Ascending aorta (tissue), 2 donors: ENCODE measurements around the gene HMGB4. TPM values are rescaled to one million over a fixed set of nuclear protein-coding genes. Genes with fewer than 3 reads are reported as not detected.

Source experiments
- DNase-seq, 2 donors: peaks; one replicate each; pipeline ENCODE4 v3.0.0-alpha.2; 2019; ENCODE audit warnings: low spot score in 2 of 2
- H3K27ac ChIP-seq, 2 donors: fragments of 200-600 bp; sonication (generic); one replicate each; pipeline ENCODE4 v1.5.1; 2016 to 2017; ENCODE audit warnings: mild to moderate bottlenecking in 1 of 2
- H3K27me3 ChIP-seq: fragments of 200-600 bp; sonication (generic); one replicate; pipeline ENCODE4 v1.5.1; 2017
- H3K36me3 ChIP-seq, 2 donors: fragments of 200-600 bp; sonication (generic); one replicate each; pipeline ENCODE4 v1.5.1; 2016
- H3K4me1 ChIP-seq, 2 donors: fragments of 200-600 bp; sonication (generic); one replicate each; pipeline ENCODE4 v1.5.1; 2016 to 2017; ENCODE audit warnings: mild to moderate bottlenecking in 1 of 2
- H3K4me3 ChIP-seq, 2 donors: fragments of 200-600 bp; sonication (generic); one replicate each; pipeline ENCODE4 v1.5.1; 2016 to 2017; ENCODE audit warnings: mild to moderate bottlenecking in 1 of 2
- H3K9me3 ChIP-seq, 2 donors: fragments of 200-600 bp; sonication (generic); one replicate each; pipeline ENCODE4 v1.5.1; 2016
- CTCF ChIP-seq, 3 experiments: fragments of 200-600 bp in 2 of 3; fragments of 450-650 bp in 1 of 3; sonication (generic) in 2 of 3; IDR thresholded peaks; one replicate each; pipeline ENCODE4 v1.5.1; 2016 to 2019; ENCODE audit warnings: antibody characterized with exemption in 3 of 3, mild to moderate bottlenecking in 1 of 3, moderate library complexity in 1 of 3
- intact Hi-C: fragments of 100-400 bp; cut with DNase I; formaldehyde crosslinking; loops from one replicate; pipeline ENCODE4 v1.15.1; 2023
- total RNA-seq: library from RNA; depleted of rRNA; stranded (reverse); fragments of >200 nt; gene quantifications from one replicate; pipeline ENCODE4 v1.1.0, GENCODE V29; 2016

The HMGB4 gene
- total RNA-seq, 1 donor from 2014 or later = not detected

GRCh38 chr1:33860671-33861070 is 3.2 kb upstream of the HMGB4 start:
- TF ChIP-seq CTCF (IDR thresholded peaks at IDR 0.05) = no peak
- DNase-seq = no peak
- no peaks in the 10 kb centered on the region for H3K9me3 ChIP-seq
- no peaks in the 10 kb centered on the region for H3K27me3 ChIP-seq
- H3K27ac ChIP-seq = no peak overlapping the region
- H3K36me3 ChIP-seq = no peaks in the 10 kb centered on the region
- H3K4me3 ChIP-seq = no peak overlapping the region
- intact Hi-C loops = no loop called here
- H3K4me1 ChIP-seq = no peaks in the 10 kb centered on the region

DNA sequence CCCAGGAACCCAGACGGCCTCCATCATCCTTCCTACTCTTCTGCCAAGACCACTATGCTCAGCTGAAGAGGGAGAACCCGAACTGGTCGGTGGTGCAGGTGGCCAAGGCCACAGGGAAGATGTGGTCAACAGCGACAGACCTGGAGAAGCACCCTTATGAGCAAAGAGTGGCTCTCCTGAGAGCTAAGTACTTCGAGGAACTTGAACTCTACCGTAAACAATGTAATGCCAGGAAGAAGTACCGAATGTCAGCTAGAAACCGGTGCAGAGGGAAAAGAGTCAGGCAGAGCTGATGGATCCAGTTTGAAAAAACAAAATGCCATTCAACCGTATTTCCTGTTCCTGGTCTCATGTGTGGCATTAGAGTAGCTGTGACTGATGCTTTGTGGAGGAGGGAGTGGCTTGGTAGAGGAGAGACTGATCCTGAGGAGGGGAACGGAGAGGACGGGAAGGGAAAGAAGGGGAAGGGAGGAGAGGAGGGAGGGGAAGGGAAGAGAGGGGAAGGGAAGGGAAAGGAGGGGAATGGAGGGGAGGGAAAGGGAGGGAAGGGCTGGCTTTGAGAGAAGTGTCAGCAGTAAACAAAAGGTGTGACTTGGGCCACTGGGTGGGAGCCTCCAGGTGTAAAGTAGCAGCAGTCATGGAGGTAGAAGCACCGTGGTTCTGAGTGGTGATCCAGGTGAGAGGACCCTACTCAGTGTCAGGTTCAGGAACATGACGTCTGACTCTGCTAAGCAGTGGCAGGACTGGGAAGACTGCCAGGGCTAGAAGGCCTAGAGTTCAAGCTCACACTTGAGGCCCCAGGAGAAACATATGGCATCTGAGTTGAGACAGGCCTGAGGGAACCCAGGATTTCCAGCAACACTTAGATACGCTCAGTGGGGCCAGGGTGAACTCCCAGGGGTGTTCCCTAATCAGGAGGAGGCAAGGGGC is 846 bp downstream of the HMGB4 start:
- no peak for TF ChIP-seq CTCF (IDR thresholded peaks at IDR 0.05)
- Histone ChIP-seq H3K4me1 (no peaks in the 10 kb centered on the region), H3K27ac (no peak overlapping the region), H3K27me3 (no peaks in the 10 kb centered on the region), H3K9me3 (no peaks in the 10 kb centered on the region), H3K4me3 (no peak overlapping the region), H3K36me3 (no peaks in the 10 kb centered on the region)
- DNase-seq = no peak
- intact Hi-C loops = no loop called here

- Histone ChIP-seq H3K4me3 (no peak overlapping the region), H3K9me3 (no peaks in the 10 kb centered on the region), H3K36me3 (no peaks in the 10 kb centered on the region), H3K27me3 (no peaks in the 10 kb centered on the region), H3K4me1 (no peaks in the 10 kb centered on the region), H3K27ac (no peak overlapping the region)
- DNase-seq = no peak
- intact Hi-C loops = no loop called here
- TF ChIP-seq CTCF (IDR thresholded peaks at IDR 0.05) = no peak
These were observed 2.4 kb downstream of the HMGB4 start for GRCh38 chr1:33866281-33866680.

DNA sequence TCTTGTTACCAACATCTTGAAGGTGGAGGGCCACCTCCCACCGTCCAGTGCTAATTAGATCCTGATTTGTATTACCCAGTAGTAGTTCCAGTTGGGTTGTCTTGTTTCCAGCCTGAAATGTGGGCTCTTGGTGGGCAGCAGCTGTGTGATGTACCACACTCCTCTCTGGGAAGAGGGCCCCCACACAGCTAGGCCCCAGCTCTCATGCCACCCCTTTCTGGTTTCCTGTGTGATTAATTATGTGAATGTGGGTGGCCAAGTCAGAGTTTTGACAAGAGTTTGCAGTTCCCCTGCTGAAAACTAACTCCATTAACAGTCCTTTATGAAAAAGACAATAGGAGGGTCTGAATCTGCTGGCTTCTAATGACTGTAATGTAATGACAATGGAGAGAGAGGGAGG is 3.8 kb downstream of the HMGB4 start:
- no peaks in the 10 kb centered on the region for H3K9me3 ChIP-seq
- H3K27ac ChIP-seq = no peak overlapping the region
- DNase-seq = no peak
- H3K4me1 ChIP-seq = no peaks in the 10 kb centered on the region
- H3K36me3 ChIP-seq = no peaks in the 10 kb centered on the region
- no peak for TF ChIP-seq CTCF (IDR thresholded peaks at IDR 0.05)
- H3K4me3 ChIP-seq = no peak overlapping the region
- H3K27me3 ChIP-seq = no peaks in the 10 kb centered on the region
- intact Hi-C loops = no loop called here

DNA sequence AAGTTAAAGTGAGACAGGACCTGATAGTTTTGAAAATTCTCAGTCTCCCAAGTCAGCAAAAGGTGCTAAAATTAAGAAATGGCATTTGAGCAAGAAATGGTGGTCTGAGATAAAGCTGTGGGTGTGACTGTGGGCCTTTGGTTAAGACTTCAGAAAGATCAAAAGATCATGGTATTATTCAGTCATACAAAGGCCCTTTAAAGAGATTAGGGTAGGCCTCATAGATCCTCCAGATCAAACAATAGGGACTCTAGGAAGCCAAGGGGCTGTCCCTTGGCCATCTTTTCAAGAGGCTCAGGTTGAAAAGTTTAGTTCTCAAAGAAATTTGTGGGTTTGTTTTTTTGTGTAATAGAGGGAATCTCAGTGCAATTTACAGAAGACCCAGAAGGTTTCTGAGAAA is 8.4 kb downstream of the HMGB4 start:
- Histone ChIP-seq H3K27me3 (no peaks in the 10 kb centered on the region), H3K9me3 (no peaks in the 10 kb centered on the region), H3K4me3 (no peak overlapping the region), H3K4me1 (no peaks in the 10 kb centered on the region), H3K27ac (no peak overlapping the region), H3K36me3 (no peaks in the 10 kb centered on the region)
- DNase-seq = no peak
- intact Hi-C loops = no loop called here
- no peak for TF ChIP-seq CTCF (IDR thresholded peaks at IDR 0.05)
